ENCODE results near the gene TPTE.
"Not testable (repeated sequence)": the region's sequence is repeated elsewhere in the genome, so short reads cannot be mapped to it uniquely, and the experiment has no call there.

TPTE gene

GRCh38 chr21:10617133-10617752 is 95.9 kb downstream of the TPTE start:
- not testable (repeated sequence) for DNase-seq

DNA sequence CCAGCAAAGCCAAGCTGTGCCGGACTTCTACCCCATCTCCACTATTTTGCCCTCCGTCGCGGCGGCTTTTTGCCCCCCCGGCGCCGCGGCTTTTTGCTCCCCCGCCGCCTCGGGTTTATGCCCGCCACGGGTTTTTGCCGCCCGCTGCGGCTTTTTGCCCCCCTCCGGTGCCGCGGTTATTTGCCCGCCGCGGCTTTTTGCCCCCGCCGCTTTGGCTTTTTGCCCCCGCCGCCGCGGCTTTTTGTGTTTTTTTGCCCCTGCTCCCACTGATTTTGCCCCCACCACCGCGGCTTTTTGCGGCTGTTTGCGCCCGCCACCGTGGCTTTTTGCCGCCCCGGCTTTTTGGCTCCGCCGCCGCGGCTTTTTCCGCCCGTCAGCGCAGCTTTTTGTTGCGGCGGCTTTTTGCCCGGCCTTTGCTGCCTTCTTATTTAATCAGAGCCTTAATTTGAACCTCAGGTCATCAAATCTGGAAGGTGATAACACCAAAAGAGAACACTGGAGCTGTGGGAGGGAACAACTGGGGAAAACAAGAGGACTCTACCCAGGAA is 106.0 kb downstream of the TPTE start:
- DNase-seq = no peak

- not testable (repeated sequence) for DNase-seq
Observed at GRCh38 chr21:10629239-10629638, 107.9 kb downstream of the TPTE start.

DNA sequence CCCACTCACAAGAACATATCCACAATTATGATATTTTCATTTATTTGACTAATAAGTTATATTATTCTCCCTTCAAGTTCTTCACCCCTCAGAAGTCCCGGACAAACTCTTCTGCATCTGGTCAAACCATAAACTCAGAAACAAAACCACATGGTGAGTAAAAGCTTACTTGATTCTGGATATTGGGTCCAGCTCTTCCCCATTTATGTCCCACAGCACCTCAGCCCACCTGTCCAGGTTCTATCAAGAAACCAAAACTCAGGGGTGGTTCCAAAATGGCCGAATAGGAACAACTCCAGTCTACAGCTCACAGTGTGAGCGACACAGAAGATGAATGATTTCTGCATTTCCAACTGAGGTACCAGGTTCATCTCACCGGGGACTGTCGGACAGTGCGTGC is 109.4 kb downstream of the TPTE start:
- not testable (repeated sequence) for DNase-seq

GRCh38 chr21:10631316-10631715 is 109.9 kb downstream of the TPTE start:
- DNase-seq = not testable (repeated sequence)

GRCh38 chr21:10638144-10638543 is 116.8 kb downstream of the TPTE start:
- DNase-seq = not testable (repeated sequence)

DNA sequence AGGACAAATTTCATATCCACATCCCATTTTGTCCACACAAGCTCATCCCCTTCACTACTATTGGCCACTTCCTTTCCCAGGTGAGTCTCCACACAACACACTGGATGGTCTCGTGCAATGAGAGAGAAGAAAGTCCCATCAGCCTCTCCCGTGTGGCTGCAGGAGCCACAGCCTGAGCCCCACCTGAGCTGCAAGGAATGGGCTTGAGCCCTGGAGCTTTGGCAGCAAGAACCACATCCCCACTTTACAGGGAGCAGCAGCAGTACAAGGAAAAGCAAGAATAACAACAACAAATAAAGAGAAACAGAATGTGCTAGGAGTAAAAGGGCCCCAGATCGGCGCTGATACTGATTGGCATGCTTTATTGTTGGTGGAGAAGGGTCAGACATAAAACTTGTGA is 117.7 kb downstream of the TPTE start:
- no peak for DNase-seq

GRCh38 chr21:10639746-10640145 is 118.4 kb downstream of the TPTE start:
- not testable (repeated sequence) for DNase-seq

- DNase-seq = no peak
Observed at GRCh38 chr21:10640446-10640845, 119.1 kb downstream of the TPTE start.

DNA sequence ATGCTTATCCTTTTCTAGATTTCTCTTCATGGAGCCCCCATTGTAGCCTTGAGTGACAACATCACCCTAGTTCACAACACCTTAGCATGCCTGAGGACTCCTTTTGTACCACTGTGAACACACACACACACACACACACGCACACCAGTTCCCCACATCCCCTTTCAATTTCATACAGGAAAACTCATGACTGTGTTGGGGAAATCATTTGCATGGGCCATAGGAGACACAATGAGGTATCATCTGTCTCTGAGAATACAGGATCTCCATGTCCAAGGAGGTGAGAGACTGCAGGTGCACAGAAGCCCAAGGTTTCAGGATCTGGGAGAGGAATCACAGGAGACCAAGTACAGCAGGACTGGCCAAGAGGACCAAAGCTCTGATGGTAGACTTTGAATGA is 119.7 kb downstream of the TPTE start:
- DNase-seq = no peak

- not testable (repeated sequence) for DNase-seq
Observed at GRCh38 chr21:10645667-10646066, 124.3 kb downstream of the TPTE start.

DNA sequence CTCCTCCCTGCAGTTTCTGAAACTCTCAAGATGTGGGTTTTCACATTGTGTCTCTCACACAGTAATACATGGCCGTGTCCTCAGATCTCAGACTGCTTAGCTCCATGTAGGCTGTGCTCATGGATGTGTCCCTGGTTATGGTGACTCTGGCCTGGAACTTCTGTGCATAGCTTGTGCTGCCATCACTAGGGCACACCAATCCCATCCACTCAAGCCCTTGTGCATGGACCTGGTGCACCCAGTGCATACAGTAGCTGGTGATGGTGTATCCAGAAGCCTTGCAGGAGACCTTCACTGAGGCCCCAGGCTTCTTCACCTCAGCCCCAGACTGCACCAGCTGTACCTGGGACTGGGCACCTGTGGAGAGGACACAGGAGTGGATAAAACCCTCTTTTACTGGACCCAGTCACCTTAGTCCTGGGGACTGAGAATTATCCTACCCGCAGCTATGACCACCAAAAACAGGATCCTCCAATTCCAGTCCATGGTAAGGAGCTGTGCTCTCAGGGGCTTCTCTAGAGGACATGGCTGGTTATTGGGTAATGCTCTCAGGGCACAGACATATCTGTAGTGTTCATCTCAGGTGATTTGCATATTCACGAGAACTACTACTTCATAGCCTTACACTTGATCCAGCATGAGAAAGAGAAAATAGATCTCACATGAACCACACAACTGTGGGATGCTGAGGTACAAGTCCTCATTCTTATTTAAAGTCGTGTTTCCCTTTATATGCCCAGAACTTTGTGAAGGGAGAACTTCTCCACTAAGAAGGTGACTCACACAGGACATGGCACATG is 128.2 kb downstream of the TPTE start:
- not testable (repeated sequence) for DNase-seq

DNA sequence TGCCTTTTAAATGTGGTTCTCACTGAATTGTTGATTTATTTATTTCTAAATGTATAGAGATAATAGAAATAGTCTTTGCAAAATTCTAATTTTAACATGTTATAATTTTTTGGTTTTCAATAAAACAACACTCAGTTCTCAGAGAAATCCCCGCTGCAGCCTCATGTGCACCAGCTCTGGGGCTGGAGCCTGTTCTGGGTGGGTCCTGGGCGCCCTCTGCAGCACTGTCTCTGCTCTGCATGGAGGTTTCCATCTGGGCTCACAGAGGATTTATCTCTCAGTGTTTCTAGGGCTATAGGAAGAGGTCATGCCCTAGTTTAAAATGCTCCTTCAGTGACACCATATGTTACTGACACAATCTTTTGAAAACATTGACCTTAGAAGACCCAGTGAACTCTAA is 128.9 kb downstream of the TPTE start:
- not testable (repeated sequence) for DNase-seq
